ENCODE measurements around the gene GBP3.

GRCh38 chr1:88998716-88999115 is 23.9 kb downstream of the GBP3 start:
- TF ChIP-seq CTCF (IDR thresholded peaks at IDR 0.05; ENCODE audit: low read depth, low read length, missing input control): peak; percentile 65
- TF ChIP-seq SP1 (IDR thresholded peaks at IDR 0.05): no peak
- peak; percentile 88 to 90 for TF ChIP-seq RAD21 (IDR thresholded peaks at IDR 0.05)
- TF ChIP-seq YY1 (IDR thresholded peaks at IDR 0.05): no peak
- TF ChIP-seq TAF1 (conservative IDR thresholded peaks at IDR 0.05): no peak
- no peak for TF ChIP-seq MAX (IDR thresholded peaks at IDR 0.05)
- no peak for TF ChIP-seq ATF3 (IDR thresholded peaks at IDR 0.05)
